Fibroblast of lung (primary cell): ENCODE data around the gene PDGFB. TPM values are rescaled to one million over a fixed set of nuclear protein-coding genes. Genes with fewer than 3 reads are reported as not detected.

Experiments
- DNase-seq, 2 donors: peaks; one replicate each; pipeline versions ENCODE4 v3.0.0 to v3.0.0-alpha.2; 2010; ENCODE audit warnings: low read depth in 2 of 2
- H2AFZ ChIP-seq: 2 replicates; pipeline ENCODE4 v1.5.1; 2012; ENCODE audit warnings: low read length, control low read depth, inconsistent platforms
- H3K27ac ChIP-seq: 2 replicates; pipeline ENCODE4 v1.5.1; 2011; ENCODE audit warnings: low read length, control low read depth; ENCODE audit not compliant: insufficient read depth
- H3K27me3 ChIP-seq: 2 replicates; pipeline ENCODE4 v1.5.1; 2011; ENCODE audit warnings: mild to moderate bottlenecking, low read length; ENCODE audit not compliant: control insufficient read depth, insufficient read depth
- H3K36me3 ChIP-seq: 2 replicates; pipeline ENCODE4 v1.5.1; 2011; ENCODE audit warnings: low read length; ENCODE audit not compliant: control insufficient read depth, insufficient read depth
- H3K4me1 ChIP-seq: 2 replicates; pipeline ENCODE4 v1.5.1; 2011; ENCODE audit warnings: low read length; ENCODE audit not compliant: control insufficient read depth, insufficient read depth; ENCODE audit errors: extremely low read depth
- H3K4me2 ChIP-seq: 2 replicates; pipeline ENCODE4 v1.5.1; 2011; ENCODE audit warnings: low read length, control low read depth; ENCODE audit not compliant: insufficient read depth; ENCODE audit errors: extremely low read depth
- H3K4me3 ChIP-seq, 4 experiments: fragments of 200-600 bp in 1 of 4; sonication (generic) in 1 of 4; replicated peaks in 1 of 4; 2 replicates each; pipeline ENCODE4 v1.5.1; 2011 to 2016; ENCODE audit warnings: low read length in 4 of 4, low read depth in 3 of 4, mild to moderate bottlenecking in 3 of 4, control low read depth in 2 of 4, inconsistent platforms in 1 of 4, mixed read lengths in 1 of 4; ENCODE audit not compliant: insufficient read depth in 1 of 4; ENCODE audit errors: control extremely low read depth in 1 of 4
- H3K79me2 ChIP-seq: 2 replicates; pipeline ENCODE4 v1.5.1; 2012; ENCODE audit warnings: mild to moderate bottlenecking, low read length, inconsistent platforms; ENCODE audit not compliant: control insufficient read depth, insufficient read depth
- H3K9ac ChIP-seq: 2 replicates; pipeline ENCODE4 v1.5.1; 2011; ENCODE audit warnings: mild to moderate bottlenecking, low read length, control low read depth; ENCODE audit not compliant: insufficient read depth
- H3K9me3 ChIP-seq: 2 replicates; pipeline ENCODE4 v1.5.1; 2012; ENCODE audit warnings: low read depth, low read length; ENCODE audit not compliant: control insufficient read depth, insufficient read depth
- H4K20me1 ChIP-seq: 2 replicates; pipeline ENCODE4 v1.5.1; 2011; ENCODE audit warnings: low read length; ENCODE audit not compliant: control insufficient read depth, insufficient read depth; ENCODE audit errors: extremely low read depth
- CTCF ChIP-seq, 2 donors: IDR thresholded peaks in 1 of 2; conservative IDR thresholded peaks in 1 of 2; 1 replicate in 1 of 2; 2 replicates in 1 of 2; pipeline ENCODE4 v1.5.1; 2011 to 2012; ENCODE audit warnings: low read length in 2 of 2, control low read depth in 1 of 2, inconsistent platforms in 1 of 2, low read depth in 1 of 2, mild to moderate bottlenecking in 1 of 2
- EZH2 ChIP-seq: IDR thresholded peaks from 2 replicates; pipeline ENCODE4 v1.5.1; 2012; ENCODE audit warnings: low read length, control low read depth, mild to moderate bottlenecking; ENCODE audit errors: missing control alignments
- polyA plus RNA-seq, 2 donors: library from polyadenylated mRNA; depleted of rRNA in 1 of 2; stranded (reverse) in 1 of 2; unstranded in 1 of 2; fragments of >200 nt; gene quantifications; 2 replicates each; pipeline ENCODE4 v1.2.1, GENCODE V29; 2011 to 2012; ENCODE audit warnings: missing spikeins in 1 of 2
- total RNA-seq: library from RNA; depleted of rRNA; stranded (reverse); fragments of >200 nt; gene quantifications from 2 replicates; pipeline ENCODE4 v1.2.1, GENCODE V29; 2014

PDGFB gene
- total and polyA plus RNA-seq, 2 donors (not counting 1 experiment from before 2014, with no cell fraction given), result under 0.01 to 0.50 TPM

GRCh38 chr22:39238561-39238960, 6.2 kb downstream of the PDGFB start:
- Histone ChIP-seq H3K9me3 (no peaks in the 10 kb centered on the region), H3K27ac (no peak overlapping the region), H3K27me3 (peaks cover 31% of the 10 kb centered on the region), H3K4me1 (peaks cover 2% of the 10 kb centered on the region), H2AFZ (no peak overlapping the region), H4K20me1 (no peaks in the 10 kb centered on the region), H3K4me2 (no peak overlapping the region), H3K4me3 (no peak overlapping the region), H3K79me2 (no peaks in the 10 kb centered on the region), H3K36me3 (no peaks in the 10 kb centered on the region), H3K9ac (no peak overlapping the region)
- no peak for TF ChIP-seq EZH2
- no peak for DNase-seq

GRCh38 chr22:39238101-39238466, 6.7 kb downstream of the PDGFB start:
- no peaks in the 10 kb centered on the region for H3K36me3 ChIP-seq
- H3K4me1 ChIP-seq, result peaks cover 2% of the 10 kb centered on the region
- no peak overlapping the region for H2AFZ ChIP-seq
- TF ChIP-seq CTCF (conservative IDR thresholded peaks at IDR 0.05 in 1 of 2, IDR thresholded peaks at IDR 0.05 in 1 of 2; ENCODE audit: low read depth in 1 of 2, low read length in 2 of 2) (no peak), EZH2 (no peak)
- DNase-seq, result no peak
- H3K9me3 ChIP-seq, result no peaks in the 10 kb centered on the region
- no peaks in the 10 kb centered on the region for H3K79me2 ChIP-seq
- no peak overlapping the region for H3K27ac ChIP-seq
- no peak overlapping the region for H3K9ac ChIP-seq
- peaks cover 26% of the 10 kb centered on the region for H3K27me3 ChIP-seq
- no peak overlapping the region for H3K4me2 ChIP-seq
- H4K20me1 ChIP-seq, result no peaks in the 10 kb centered on the region
- H3K4me3 ChIP-seq, result no peak overlapping the region

- Histone ChIP-seq H3K9ac (no peak overlapping the region), H3K9me3 (no peaks in the 10 kb centered on the region), H3K4me3 (no peak overlapping the region), H2AFZ (no peak overlapping the region), H3K4me1 (peaks cover 2% of the 10 kb centered on the region), H4K20me1 (no peaks in the 10 kb centered on the region), H3K79me2 (no peaks in the 10 kb centered on the region), H3K36me3 (no peaks in the 10 kb centered on the region), H3K27me3 (peaks cover 20% of the 10 kb centered on the region), H3K27ac (no peak overlapping the region), H3K4me2 (no peak overlapping the region)
- TF ChIP-seq CTCF (conservative IDR thresholded peaks at IDR 0.05 in 1 of 2, IDR thresholded peaks at IDR 0.05 in 1 of 2; ENCODE audit: low read depth in 1 of 2, low read length in 2 of 2), result no peak
- no peak for TF ChIP-seq EZH2
- DNase-seq, result no peak
Measured at GRCh38 chr22:39237318-39238100, 7.3 kb downstream of the PDGFB start.
